ENCODE results near the gene PHACTR1. TPM values are rescaled to one million over a fixed set of nuclear protein-coding genes. Genes with fewer than 3 reads are reported as not detected.

Gene PHACTR1
- total and polyA plus RNA-seq, 9 of the 15 experiments (the other 6 are each of a cell fraction or from before 2014, with no cell fraction given), result 11.5 to 32.6 (median 22.0) TPM

DNA sequence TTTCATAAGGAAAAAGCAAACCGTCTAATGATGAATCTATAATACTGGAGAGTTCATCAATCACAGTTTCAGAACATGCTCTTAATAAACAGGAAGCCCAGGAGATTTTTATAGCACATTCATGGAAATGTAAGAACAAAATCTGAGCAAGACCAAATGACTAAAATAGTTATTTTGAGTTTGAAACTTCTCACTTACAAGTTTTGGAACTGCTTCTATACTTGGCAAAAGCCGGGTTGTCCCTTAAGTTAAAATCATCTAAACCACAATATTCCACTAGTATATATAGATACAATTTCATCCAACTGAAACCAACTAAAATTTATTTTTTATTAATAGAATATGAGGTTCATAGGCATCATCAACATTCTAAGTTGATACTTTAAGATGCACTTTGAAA, 268.2 kb downstream of the PHACTR1 start:
- BruUV-seq (replicated peaks), result no TSS peak
- in situ Hi-C loops (cut with MboI), result no loop called here

DNA sequence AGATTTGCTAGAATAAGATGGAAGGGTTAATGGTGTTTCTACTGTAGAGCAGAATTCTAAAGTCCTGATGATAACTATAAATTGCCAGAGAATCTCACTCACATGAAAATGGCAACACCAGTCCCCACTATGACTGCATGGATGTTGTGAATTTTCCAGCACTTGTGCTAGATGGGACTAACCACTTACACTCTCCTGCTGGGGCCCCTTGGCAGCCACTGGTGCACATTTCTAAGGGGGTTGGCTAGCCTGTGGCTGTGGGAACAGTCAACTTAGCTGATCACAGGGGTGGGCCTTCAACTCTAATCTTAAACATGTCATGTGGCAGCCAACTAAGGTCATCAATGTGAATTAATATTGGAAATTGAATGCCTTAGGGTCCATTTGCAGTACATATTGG, 271.2 kb downstream of the PHACTR1 start:
- CTCF ChIA-PET (ENCODE audit: low intra/inter-chr PET ratio), result no interaction called here
- TF ChIP-seq, protein P1, sequence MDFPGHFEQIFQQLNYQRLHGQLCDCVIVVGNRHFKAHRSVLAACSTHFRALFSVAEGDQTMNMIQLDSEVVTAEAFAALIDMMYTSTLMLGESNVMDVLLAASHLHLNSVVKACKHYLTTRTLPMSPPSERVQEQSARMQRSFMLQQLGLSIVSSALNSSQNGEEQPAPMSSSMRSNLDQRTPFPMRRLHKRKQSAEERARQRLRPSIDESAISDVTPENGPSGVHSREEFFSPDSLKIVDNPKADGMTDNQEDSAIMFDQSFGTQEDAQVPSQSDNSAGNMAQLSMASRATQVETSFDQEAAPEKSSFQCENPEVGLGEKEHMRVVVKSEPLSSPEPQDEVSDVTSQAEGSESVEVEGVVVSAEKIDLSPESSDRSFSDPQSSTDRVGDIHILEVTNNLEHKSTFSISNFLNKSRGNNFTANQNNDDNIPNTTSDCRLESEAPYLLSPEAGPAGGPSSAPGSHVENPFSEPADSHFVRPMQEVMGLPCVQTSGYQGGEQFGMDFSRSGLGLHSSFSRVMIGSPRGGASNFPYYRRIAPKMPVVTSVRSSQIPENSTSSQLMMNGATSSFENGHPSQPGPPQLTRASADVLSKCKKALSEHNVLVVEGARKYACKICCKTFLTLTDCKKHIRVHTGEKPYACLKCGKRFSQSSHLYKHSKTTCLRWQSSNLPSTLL (IDR thresholded peaks at IDR 0.05), result no peak
- TF ChIP-seq ZNF12 (CRISPR knock-in tag; IDR thresholded peaks at IDR 0.05), result no peak
- no peak for TF ChIP-seq ETV5 (CRISPR knock-in tag; IDR thresholded peaks at IDR 0.05; ENCODE audit: low read depth)
- TF ChIP-seq, protein P2, sequence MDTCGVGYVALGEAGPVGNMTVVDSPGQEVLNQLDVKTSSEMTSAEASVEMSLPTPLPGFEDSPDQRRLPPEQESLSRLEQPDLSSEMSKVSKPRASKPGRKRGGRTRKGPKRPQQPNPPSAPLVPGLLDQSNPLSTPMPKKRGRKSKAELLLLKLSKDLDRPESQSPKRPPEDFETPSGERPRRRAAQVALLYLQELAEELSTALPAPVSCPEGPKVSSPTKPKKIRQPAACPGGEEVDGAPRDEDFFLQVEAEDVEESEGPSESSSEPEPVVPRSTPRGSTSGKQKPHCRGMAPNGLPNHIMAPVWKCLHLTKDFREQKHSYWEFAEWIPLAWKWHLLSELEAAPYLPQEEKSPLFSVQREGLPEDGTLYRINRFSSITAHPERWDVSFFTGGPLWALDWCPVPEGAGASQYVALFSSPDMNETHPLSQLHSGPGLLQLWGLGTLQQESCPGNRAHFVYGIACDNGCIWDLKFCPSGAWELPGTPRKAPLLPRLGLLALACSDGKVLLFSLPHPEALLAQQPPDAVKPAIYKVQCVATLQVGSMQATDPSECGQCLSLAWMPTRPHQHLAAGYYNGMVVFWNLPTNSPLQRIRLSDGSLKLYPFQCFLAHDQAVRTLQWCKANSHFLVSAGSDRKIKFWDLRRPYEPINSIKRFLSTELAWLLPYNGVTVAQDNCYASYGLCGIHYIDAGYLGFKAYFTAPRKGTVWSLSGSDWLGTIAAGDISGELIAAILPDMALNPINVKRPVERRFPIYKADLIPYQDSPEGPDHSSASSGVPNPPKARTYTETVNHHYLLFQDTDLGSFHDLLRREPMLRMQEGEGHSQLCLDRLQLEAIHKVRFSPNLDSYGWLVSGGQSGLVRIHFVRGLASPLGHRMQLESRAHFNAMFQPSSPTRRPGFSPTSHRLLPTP (IDR thresholded peaks at IDR 0.05; ENCODE audit: borderline replicate concordance, extremely low read depth, insufficient read length), result no peak
- no peak for TF ChIP-seq ZFP36 (IDR thresholded peaks at IDR 0.05; ENCODE audit: low read depth, low read length, partially characterized antibody)

More for the DNA sequence above, 268.2 kb downstream of the PHACTR1 start:
- WGBS (ENCODE audit: insufficient coverage, low coverage, missing lambda C conversion rate), result 0% methylated on average over 2 of the region's 2 CpGs
- H2AFZ ChIP-seq (ENCODE audit: low read depth, low read length), result no peak overlapping the region
- POLR2A ChIA-PET, result no interaction called here
- H3K4me1 ChIP-seq (replicated peaks in 1 of 2; ENCODE audit: control insufficient read depth in 2 of 2, insufficient read depth in 2 of 2, low read length in 2 of 2), result no peaks in the 10 kb centered on the region
- TF ChIP-seq, protein P3, sequence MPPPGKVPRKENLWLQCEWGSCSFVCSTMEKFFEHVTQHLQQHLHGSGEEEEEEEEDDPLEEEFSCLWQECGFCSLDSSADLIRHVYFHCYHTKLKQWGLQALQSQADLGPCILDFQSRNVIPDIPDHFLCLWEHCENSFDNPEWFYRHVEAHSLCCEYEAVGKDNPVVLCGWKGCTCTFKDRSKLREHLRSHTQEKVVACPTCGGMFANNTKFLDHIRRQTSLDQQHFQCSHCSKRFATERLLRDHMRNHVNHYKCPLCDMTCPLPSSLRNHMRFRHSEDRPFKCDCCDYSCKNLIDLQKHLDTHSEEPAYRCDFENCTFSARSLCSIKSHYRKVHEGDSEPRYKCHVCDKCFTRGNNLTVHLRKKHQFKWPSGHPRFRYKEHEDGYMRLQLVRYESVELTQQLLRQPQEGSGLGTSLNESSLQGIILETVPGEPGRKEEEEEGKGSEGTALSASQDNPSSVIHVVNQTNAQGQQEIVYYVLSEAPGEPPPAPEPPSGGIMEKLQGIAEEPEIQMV (tag; conservative IDR thresholded peaks at IDR 0.05; ENCODE audit: low read depth), result no peak
- no peak for TF ChIP-seq MCM7 (IDR thresholded peaks at IDR 0.05)
- no peak for TF ChIP-seq ZNF785 (CRISPR knock-in tag; IDR thresholded peaks at IDR 0.05)
- TF ChIP-seq EP400 (IDR thresholded peaks at IDR 0.05), result no peak
- TF ChIP-seq PML (IDR thresholded peaks at IDR 0.05; ENCODE audit: low read length), result no peak
- no peak for TF ChIP-seq OTX1 (CRISPR knock-in tag; IDR thresholded peaks at IDR 0.05)
- no peak for TF ChIP-seq SMARCA5 (IDR thresholded peaks at IDR 0.05)
- no peak for TF ChIP-seq ELF4 (CRISPR knock-in tag; IDR thresholded peaks at IDR 0.05)
- TF ChIP-seq NFRKB (IDR thresholded peaks at IDR 0.05; ENCODE audit: low read depth), result no peak
- DNase-seq (ENCODE audit: extremely low read depth in 1 of 4, low spot score in 3 of 4) (no peak), FAIRE-seq (no peak), ATAC-seq (no peak)
- intact Hi-C loops (cut with micrococcal nuclease), result no loop called here
- H3K27me3 ChIP-seq (ENCODE audit: control insufficient read depth in 2 of 2, insufficient read depth in 2 of 2, low read length in 2 of 2), result peaks cover 5 to 9% of the 10 kb centered on the region in 2 experiments; a peak in 3 of 5 replicates
- no peak overlapping the region for H3K4me2 ChIP-seq (ENCODE audit: insufficient read depth, low read length)
- H3K27ac ChIP-seq (ENCODE audit: extremely low read depth, low read depth, low read length), result no peak overlapping the region
- H3K79me2 ChIP-seq (ENCODE audit: control insufficient read depth, insufficient read depth, low read length), result no peaks in the 10 kb centered on the region
- H3K4me3 ChIP-seq, result no peak overlapping the region
- H3K9me1 ChIP-seq (ENCODE audit: control insufficient read depth, insufficient read depth, low read length), result no peaks in the 10 kb centered on the region
- CTCF ChIA-PET (ENCODE audit: low intra/inter-chr PET ratio), result no interaction called here
- no peaks in the 10 kb centered on the region for H3K36me3 ChIP-seq (ENCODE audit: control insufficient read depth, insufficient read depth, low read length)
- no peaks in the 10 kb centered on the region; the same call in 1 of the 2 replicates for H4K20me1 ChIP-seq (replicated peaks; ENCODE audit: control insufficient read depth, insufficient read depth, low read length)
- no peaks in the 10 kb centered on the region for H3K9me3 ChIP-seq (replicated peaks; ENCODE audit: control insufficient read depth, insufficient read depth, low read depth, low read length)
- H3K9ac ChIP-seq (ENCODE audit: insufficient read depth in 1 of 2, low read depth in 2 of 2, low read length in 2 of 2), result no peak overlapping the region

More for the DNA sequence above, 271.2 kb downstream of the PHACTR1 start:
- intact Hi-C loops (cut with micrococcal nuclease) (no loop called here), in situ Hi-C loops (cut with MboI) (no loop called here)
- H3K9me3 ChIP-seq (replicated peaks; ENCODE audit: control insufficient read depth, insufficient read depth, low read depth, low read length), result no peaks in the 10 kb centered on the region
- H3K27me3 ChIP-seq (ENCODE audit: control insufficient read depth in 2 of 2, insufficient read depth in 2 of 2, low read length in 2 of 2), result peaks cover 5 to 9% of the 10 kb centered on the region in 2 experiments; a peak in 4 of 5 replicates
- H3K9me1 ChIP-seq (ENCODE audit: control insufficient read depth, insufficient read depth, low read length), result no peaks in the 10 kb centered on the region
- no peak for FAIRE-seq
- no peaks in the 10 kb centered on the region for H3K36me3 ChIP-seq (ENCODE audit: control insufficient read depth, insufficient read depth, low read length)
- H3K27ac ChIP-seq (ENCODE audit: extremely low read depth, low read depth, low read length), result no peak overlapping the region
- H4K20me1 ChIP-seq (replicated peaks; ENCODE audit: control insufficient read depth, insufficient read depth, low read length), result no peaks in the 10 kb centered on the region; the same call in 1 of the 2 replicates
- H2AFZ ChIP-seq (ENCODE audit: low read depth, low read length), result no peak overlapping the region
- H3K79me2 ChIP-seq (ENCODE audit: control insufficient read depth, insufficient read depth, low read length), result no peaks in the 10 kb centered on the region
- no TSS peak for BruUV-seq (replicated peaks)
- no peaks in the 10 kb centered on the region for H3K4me1 ChIP-seq (replicated peaks in 1 of 2; ENCODE audit: control insufficient read depth in 2 of 2, insufficient read depth in 2 of 2, low read length in 2 of 2)
- no peak overlapping the region for H3K4me2 ChIP-seq (ENCODE audit: insufficient read depth, low read length)
- H3K4me3 ChIP-seq, result no peak overlapping the region
- no peak for DNase-seq (ENCODE audit: extremely low read depth in 1 of 4, low spot score in 3 of 4)
- no peak for ATAC-seq
- POLR2A ChIA-PET, result interaction anchor here (1.1 kb wide), 1 partner anchor 9 kb away, joined by 3 read pairs; no protein-coding TSS in a partner anchor
- H3K9ac ChIP-seq (ENCODE audit: insufficient read depth in 1 of 2, low read depth in 2 of 2, low read length in 2 of 2), result no peak overlapping the region
